SU-DHL-6 (cell line): ENCODE measurements around the gene FKBP1A.

Experiments
- H2AFZ ChIP-seq: fragments of 200-600 bp; sonication (generic); 2 replicates; pipeline ENCODE4 v1.6.1; 2014; ENCODE audit warnings: low read depth, mild to moderate bottlenecking, moderate library complexity, mixed read lengths, antibody characterized with exemption, low read length; ENCODE audit not compliant: severe bottlenecking
- H3F3A ChIP-seq: fragments of 200-600 bp; shearing (Covaris generic); 2 replicates; pipeline ENCODE4 v1.6.0; 2016; ENCODE audit warnings: antibody characterized with exemption, mild to moderate bottlenecking; ENCODE audit not compliant: insufficient read depth
- H3K27ac ChIP-seq: fragments of 200-600 bp; sonication (generic); 2 replicates; pipeline ENCODE4 v1.5.1; 2016; ENCODE audit warnings: low read depth, mild to moderate bottlenecking, low read length, moderate library complexity, mixed read lengths
- H3K27me3 ChIP-seq: fragments of 200-600 bp; sonication (generic), shearing (Covaris generic); 2 replicates; pipeline ENCODE4 v1.6.0; 2014; ENCODE audit warnings: mild to moderate bottlenecking, low read length
- H3K36me3 ChIP-seq: fragments of 200-600 bp; sonication (generic); 2 replicates; pipeline ENCODE4 v1.6.1; 2014; ENCODE audit warnings: mild to moderate bottlenecking, low read length, mixed read lengths
- H3K4me2 ChIP-seq: fragments of 300-600, 200-600 bp; shearing (Covaris generic), sonication (generic); 2 replicates; pipeline ENCODE4 v1.6.0; 2014; ENCODE audit warnings: low read length, low read depth, mild to moderate bottlenecking; ENCODE audit not compliant: poor library complexity, severe bottlenecking
- H3K4me3 ChIP-seq: fragments of 200-600 bp; sonication (generic); 2 replicates; pipeline ENCODE4 v1.5.1; 2014; ENCODE audit warnings: antibody characterized with exemption, low read length, mild to moderate bottlenecking, mixed read lengths; ENCODE audit not compliant: insufficient read depth, poor library complexity, severe bottlenecking
- H3K79me2 ChIP-seq: fragments of 200-600 bp; sonication (generic); 2 replicates; pipeline ENCODE4 v1.6.1; 2014; ENCODE audit warnings: mild to moderate bottlenecking, low read length, moderate library complexity; ENCODE audit not compliant: insufficient read depth
- H3K9ac ChIP-seq: fragments of 200-600 bp; sonication (generic); 2 replicates; pipeline ENCODE4 v1.7.0; 2014; ENCODE audit warnings: mild to moderate bottlenecking, low read length
- H3K9me2 ChIP-seq: fragments of 200-600 bp; sonication (generic); replicated peaks from 2 replicates; pipeline ENCODE4 v1.6.1; 2014; ENCODE audit warnings: low read length; ENCODE audit not compliant: insufficient read depth
- H3K9me3 ChIP-seq: fragments of 200-600 bp; sonication (generic); 2 replicates; pipeline ENCODE4 v1.6.1; 2014; ENCODE audit warnings: low read length, mixed read lengths; ENCODE audit not compliant: insufficient read depth
- H4K20me1 ChIP-seq: fragments of 200-600 bp; sonication (generic); 2 replicates; pipeline ENCODE4 v1.6.1; 2014; ENCODE audit warnings: low read depth, mild to moderate bottlenecking, antibody characterized with exemption, low read length, moderate library complexity, mixed read lengths
- CTCF ChIP-seq: fragments of 200-600 bp; sonication (generic); IDR thresholded peaks from one replicate; pipeline ENCODE4 v1.5.1; 2017; ENCODE audit warnings: antibody characterized with exemption, mild to moderate bottlenecking, low read length, moderate library complexity; ENCODE audit not compliant: insufficient read depth, poor library complexity, severe bottlenecking
- EZH2phosphoT487 ChIP-seq: fragments of 200-600 bp; sonication (generic), shearing (Covaris generic); conservative IDR thresholded peaks from 2 replicates; pipeline ENCODE4 v1.6.1; 2018; ENCODE audit warnings: mild to moderate bottlenecking, antibody characterized with exemption, low read length, moderate library complexity, mixed read lengths

Gene FKBP1A

GRCh38 chr20:1322511-1323245 is 70.2 kb downstream of the FKBP1A start:
- peaks cover 24% of the 10 kb centered on the region for H3K79me2 ChIP-seq
- no peaks in the 10 kb centered on the region for H3K27me3 ChIP-seq
- no peak overlapping the region for H3K27ac ChIP-seq
- no peaks in the 10 kb centered on the region for H3K36me3 ChIP-seq
- no peaks in the 10 kb centered on the region for H3K9me3 ChIP-seq
- H3K9ac ChIP-seq = no peak overlapping the region
- H3K4me3 ChIP-seq = no peak overlapping the region
- no peak overlapping the region for H2AFZ ChIP-seq
- TF ChIP-seq EZH2phosphoT487 (no peak), CTCF (no peak)
- no peaks in the 10 kb centered on the region for H3K9me2 ChIP-seq
- no peak overlapping the region for H3K4me2 ChIP-seq
- no peaks in the 10 kb centered on the region for H4K20me1 ChIP-seq
- no peaks in the 10 kb centered on the region for H3F3A ChIP-seq

DNA sequence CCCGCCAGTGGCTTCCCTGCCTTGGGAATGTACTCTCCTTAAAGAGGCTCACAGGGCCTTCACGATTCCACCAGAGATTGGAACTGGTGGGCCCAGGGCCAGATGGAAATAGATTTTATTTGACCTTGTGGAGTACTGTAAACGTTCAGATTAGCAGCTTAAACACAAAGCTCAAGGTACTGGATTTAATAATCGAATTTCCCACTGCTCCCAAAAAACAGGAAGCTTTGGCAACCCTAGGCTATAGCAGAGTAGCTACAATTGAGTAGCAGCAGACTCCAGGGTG is 71.3 kb downstream of the FKBP1A start:
- Histone ChIP-seq H3K27ac (no peak overlapping the region), H2AFZ (no peak overlapping the region), H3K79me2 (peaks cover 13% of the 10 kb centered on the region), H3K9ac (no peak overlapping the region), H3K4me2 (no peak overlapping the region), H3K9me2 (no peaks in the 10 kb centered on the region), H3K4me3 (no peak overlapping the region), H3F3A (no peaks in the 10 kb centered on the region), H3K36me3 (no peaks in the 10 kb centered on the region), H3K9me3 (no peaks in the 10 kb centered on the region), H3K27me3 (no peaks in the 10 kb centered on the region), H4K20me1 (no peaks in the 10 kb centered on the region)
- TF ChIP-seq CTCF = no peak
- TF ChIP-seq EZH2phosphoT487 = no peak

GRCh38 chr20:1320902-1321653 is 71.8 kb downstream of the FKBP1A start:
- Histone ChIP-seq H3K4me2 (no peak overlapping the region), H4K20me1 (no peaks in the 10 kb centered on the region), H3K4me3 (no peak overlapping the region), H3K9me3 (no peaks in the 10 kb centered on the region), H3K27ac (no peak overlapping the region), H2AFZ (no peak overlapping the region), H3K36me3 (no peaks in the 10 kb centered on the region), H3K9ac (no peak overlapping the region), H3K79me2 (peaks cover 8% of the 10 kb centered on the region), H3K9me2 (no peaks in the 10 kb centered on the region), H3K27me3 (no peaks in the 10 kb centered on the region), H3F3A (no peaks in the 10 kb centered on the region)
- TF ChIP-seq EZH2phosphoT487 (no peak), CTCF (no peak)
